ENCODE data around the gene PDE4D. TPM values are rescaled to one million over a fixed set of nuclear protein-coding genes. Genes with fewer than 3 reads are reported as not detected.

The PDE4D gene
- total RNA-seq, 1 experiment from 2014 or later, result 17.2 TPM

GRCh38 chr5:59218424-59219045 lies 675.0 kb downstream of the PDE4D start:
- DNase-seq (ENCODE audit: low read depth), result no peak

- DNase-seq (ENCODE audit: low read depth), result no peak
Measured at GRCh38 chr5:59216841-59217240, 676.7 kb downstream of the PDE4D start.

GRCh38 chr5:59212596-59212995 lies 680.9 kb downstream of the PDE4D start:
- DNase-seq (ENCODE audit: low read depth), result no peak

GRCh38 chr5:59209758-59210359 lies 683.7 kb downstream of the PDE4D start:
- DNase-seq (ENCODE audit: low read depth), result peak; percentile 98

GRCh38 chr5:59208474-59208873 lies 685.1 kb downstream of the PDE4D start:
- DNase-seq (ENCODE audit: low read depth), result no peak

- no peak for DNase-seq (ENCODE audit: low read depth)
Measured at GRCh38 chr5:59207401-59207800, 686.1 kb downstream of the PDE4D start.

GRCh38 chr5:59206132-59206581 lies 687.4 kb downstream of the PDE4D start:
- DNase-seq (ENCODE audit: low read depth), result peak; percentile 88

GRCh38 chr5:59204114-59204897 lies 689.2 kb downstream of the PDE4D start:
- no peak for DNase-seq (ENCODE audit: low read depth)

- no peak for DNase-seq (ENCODE audit: low read depth)
Measured at GRCh38 chr5:59199868-59200267, 693.7 kb downstream of the PDE4D start.

GRCh38 chr5:59198832-59199231 lies 694.7 kb downstream of the PDE4D start:
- no peak for DNase-seq (ENCODE audit: low read depth)

- no peak for DNase-seq (ENCODE audit: low read depth)
Measured at GRCh38 chr5:59198365-59198764, 695.2 kb downstream of the PDE4D start.

GRCh38 chr5:59197911-59198310 lies 695.6 kb downstream of the PDE4D start:
- DNase-seq (ENCODE audit: low read depth), result no peak

- DNase-seq (ENCODE audit: low read depth), result peak; percentile 98
Measured at GRCh38 chr5:59193616-59194319, 699.8 kb downstream of the PDE4D start.

GRCh38 chr5:59190746-59191145 lies 702.8 kb downstream of the PDE4D start:
- DNase-seq (ENCODE audit: low read depth), result no peak

GRCh38 chr5:59189472-59190244 lies 703.9 kb downstream of the PDE4D start:
- no peak for DNase-seq (ENCODE audit: low read depth)

GRCh38 chr5:59188419-59189225 lies 704.9 kb downstream of the PDE4D start:
- peak; percentile 63 for DNase-seq (ENCODE audit: low read depth)

- no peak for DNase-seq (ENCODE audit: low read depth)
Measured at GRCh38 chr5:59187857-59188256, 705.7 kb downstream of the PDE4D start.

- no peak for DNase-seq (ENCODE audit: low read depth)
Measured at GRCh38 chr5:59186623-59187022, 706.9 kb downstream of the PDE4D start.

GRCh38 chr5:59185757-59186385 lies 707.7 kb downstream of the PDE4D start:
- no peak for DNase-seq (ENCODE audit: low read depth)

- DNase-seq (ENCODE audit: low read depth), result no peak
Measured at GRCh38 chr5:59184769-59185168, 708.8 kb downstream of the PDE4D start.

Data from RPMI7951 (cell line).